Fibroblast of lung (primary cell): ENCODE results near the gene TMPRSS3.

Source experiments
- CTCF ChIP-seq, 2 donors: IDR thresholded peaks in 1 of 2; conservative IDR thresholded peaks in 1 of 2; 1 replicate in 1 of 2; 2 replicates in 1 of 2; pipeline ENCODE4 v1.5.1; 2011 to 2012; ENCODE audit warnings: low read length in 2 of 2, control low read depth in 1 of 2, inconsistent platforms in 1 of 2, low read depth in 1 of 2, mild to moderate bottlenecking in 1 of 2
- EZH2 ChIP-seq: IDR thresholded peaks from 2 replicates; pipeline ENCODE4 v1.5.1; 2012; ENCODE audit warnings: low read length, control low read depth, mild to moderate bottlenecking; ENCODE audit errors: missing control alignments

DNA sequence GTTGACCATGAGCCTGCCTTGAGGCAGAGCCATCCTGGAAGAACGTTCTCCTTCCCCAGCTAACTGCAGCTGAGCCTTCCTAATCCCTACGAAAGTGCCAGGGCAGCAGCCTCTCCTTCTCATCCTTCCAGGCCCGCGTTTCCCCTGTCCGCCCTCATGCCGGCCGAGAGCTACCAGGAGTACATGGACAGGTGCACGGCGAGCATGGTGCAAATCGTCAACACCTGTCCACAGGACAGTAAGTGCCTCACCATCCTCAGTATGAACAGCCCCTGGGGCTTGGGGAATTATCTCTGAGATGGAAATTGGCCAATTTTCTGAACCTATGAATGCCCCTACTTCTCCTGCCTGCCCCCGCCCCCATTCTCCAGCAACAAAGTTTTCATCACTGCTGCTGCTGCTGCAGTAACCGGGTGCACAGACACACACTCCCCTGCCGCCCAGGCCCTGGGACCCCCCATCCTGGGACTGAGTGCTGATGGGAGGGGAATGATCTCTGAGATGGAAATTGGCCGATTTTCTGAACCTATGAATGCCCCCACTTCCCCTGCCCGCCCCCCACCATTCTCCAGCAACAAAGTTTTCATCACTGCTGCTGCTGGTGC, 47.4 kb upstream of the TMPRSS3 start:
- TF ChIP-seq EZH2 = no peak
- TF ChIP-seq CTCF (conservative IDR thresholded peaks at IDR 0.05 in 1 of 2, IDR thresholded peaks at IDR 0.05 in 1 of 2; ENCODE audit: low read depth in 1 of 2, low read length in 2 of 2) = no peak
